Measurements from ENCODE around the gene CCDC174.

The CCDC174 gene

DNA sequence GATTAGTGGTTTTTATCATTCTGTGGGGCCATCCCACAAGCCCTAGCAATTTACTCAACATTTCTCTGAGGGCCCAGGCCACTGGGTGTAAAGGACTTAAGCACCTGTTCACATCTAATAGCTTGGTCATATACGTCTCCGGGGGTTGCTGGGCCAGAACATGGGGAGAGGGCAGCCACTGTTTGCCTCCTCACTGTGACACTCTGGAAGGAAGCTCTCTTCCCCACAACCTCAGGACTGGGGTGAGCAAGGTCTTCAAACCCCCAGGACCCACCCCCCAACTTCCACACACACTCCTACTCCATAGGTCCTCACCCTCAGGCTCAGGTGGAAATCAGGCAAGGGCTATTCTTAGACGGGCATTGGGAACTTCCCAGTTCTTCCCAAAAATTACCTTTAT is 52.2 kb downstream of the CCDC174 start:
- DNase-seq: no peak

DNA sequence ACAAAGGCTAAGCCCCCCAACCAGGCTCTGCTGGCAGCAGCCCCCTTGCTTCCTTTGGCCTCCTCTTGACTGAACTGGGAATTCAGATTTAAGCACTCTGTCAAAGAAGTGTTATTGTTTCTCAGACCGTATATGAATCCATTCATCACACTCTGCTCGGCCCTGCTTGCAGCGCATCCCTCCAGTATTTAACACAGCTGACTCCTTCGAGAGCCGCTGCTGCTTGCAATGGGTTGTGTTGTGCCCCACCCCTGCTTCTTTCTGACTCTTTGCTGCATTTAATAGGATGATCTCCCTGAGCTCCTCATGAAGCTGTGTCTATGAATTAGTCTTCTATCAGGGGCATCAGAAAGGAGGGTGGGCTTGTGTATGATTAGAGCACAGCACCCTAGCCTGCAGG is 54.5 kb downstream of the CCDC174 start:
- DNase-seq: no peak

DNA sequence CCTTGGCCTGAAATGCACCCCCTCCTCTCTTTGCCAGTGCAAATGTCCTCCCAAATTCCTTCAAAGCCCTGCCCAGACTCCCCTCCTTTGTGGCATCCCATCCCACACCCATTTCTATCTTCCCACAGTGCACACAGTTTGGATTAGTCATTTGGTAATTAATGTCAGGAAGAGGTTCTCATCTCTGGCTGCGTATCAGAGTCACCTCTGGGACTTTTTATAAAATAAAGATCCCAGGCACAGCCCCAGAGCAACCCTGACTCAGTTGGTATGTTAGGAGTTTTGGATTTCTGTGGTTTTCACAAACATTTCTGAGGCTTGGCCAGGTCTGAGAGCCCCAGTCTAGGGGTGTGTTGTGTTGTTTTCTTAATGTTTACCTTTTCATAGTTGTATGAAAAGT is 65.0 kb downstream of the CCDC174 start:
- no peak for DNase-seq

DNA sequence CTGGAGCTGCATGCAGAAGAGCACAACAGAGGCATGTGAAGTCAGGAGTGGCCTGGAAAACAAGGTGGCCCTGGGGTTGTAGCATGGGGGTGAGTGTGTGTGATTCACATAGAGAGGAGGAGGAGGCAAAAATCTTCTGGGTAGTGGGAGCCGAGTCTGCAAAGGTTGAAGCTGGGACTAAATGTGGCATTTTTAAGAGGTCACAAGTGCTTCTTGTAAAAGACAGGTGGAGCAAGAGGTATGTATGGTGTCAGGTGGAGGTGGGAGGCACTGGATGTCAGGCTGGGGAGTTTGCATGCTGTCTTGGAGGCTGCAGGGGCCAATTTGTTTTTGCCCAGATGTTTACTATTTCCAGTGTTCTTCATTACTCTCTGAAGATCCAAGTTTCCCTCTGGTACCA is 65.7 kb downstream of the CCDC174 start:
- DNase-seq: no peak

DNA sequence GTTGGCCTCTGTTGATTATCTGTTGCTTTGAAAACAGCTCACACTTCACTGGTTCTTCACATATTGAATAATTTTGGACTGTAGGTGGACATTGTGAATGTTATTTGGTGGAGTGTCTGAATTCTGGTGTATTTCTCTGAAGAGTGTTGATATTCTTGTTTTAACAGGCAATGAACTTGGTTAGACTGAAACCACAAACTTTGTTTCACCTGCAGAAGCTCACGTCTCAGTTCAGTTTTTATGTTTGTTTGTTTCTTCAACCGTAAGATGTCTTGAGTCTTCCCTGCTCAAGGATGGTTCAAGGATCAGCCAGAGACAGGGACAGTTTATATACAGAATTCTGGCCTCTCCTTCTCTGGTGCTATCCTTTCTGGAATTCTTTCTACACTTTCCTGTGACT is 67.0 kb downstream of the CCDC174 start:
- no peak for DNase-seq

DNA sequence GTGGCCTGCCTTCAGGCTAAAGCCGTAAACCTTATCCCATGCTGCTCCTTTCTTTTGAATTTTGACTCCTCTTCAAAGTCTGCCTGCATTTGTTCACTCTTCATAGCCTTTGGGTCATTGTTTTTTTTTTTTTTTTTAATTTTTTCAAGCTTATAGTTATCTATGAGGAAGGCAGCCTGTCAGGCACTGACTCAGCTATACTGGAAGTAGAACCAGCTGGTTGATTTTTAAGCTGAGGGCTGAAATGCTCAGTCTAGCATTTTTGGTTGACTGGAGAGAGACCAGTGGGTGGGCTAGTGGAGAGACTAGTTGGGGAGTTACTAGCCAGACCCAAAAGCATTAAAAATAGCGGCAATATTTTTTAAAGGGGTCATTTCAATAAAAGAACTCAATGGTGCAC is 67.4 kb downstream of the CCDC174 start:
- DNase-seq: no peak

DNA sequence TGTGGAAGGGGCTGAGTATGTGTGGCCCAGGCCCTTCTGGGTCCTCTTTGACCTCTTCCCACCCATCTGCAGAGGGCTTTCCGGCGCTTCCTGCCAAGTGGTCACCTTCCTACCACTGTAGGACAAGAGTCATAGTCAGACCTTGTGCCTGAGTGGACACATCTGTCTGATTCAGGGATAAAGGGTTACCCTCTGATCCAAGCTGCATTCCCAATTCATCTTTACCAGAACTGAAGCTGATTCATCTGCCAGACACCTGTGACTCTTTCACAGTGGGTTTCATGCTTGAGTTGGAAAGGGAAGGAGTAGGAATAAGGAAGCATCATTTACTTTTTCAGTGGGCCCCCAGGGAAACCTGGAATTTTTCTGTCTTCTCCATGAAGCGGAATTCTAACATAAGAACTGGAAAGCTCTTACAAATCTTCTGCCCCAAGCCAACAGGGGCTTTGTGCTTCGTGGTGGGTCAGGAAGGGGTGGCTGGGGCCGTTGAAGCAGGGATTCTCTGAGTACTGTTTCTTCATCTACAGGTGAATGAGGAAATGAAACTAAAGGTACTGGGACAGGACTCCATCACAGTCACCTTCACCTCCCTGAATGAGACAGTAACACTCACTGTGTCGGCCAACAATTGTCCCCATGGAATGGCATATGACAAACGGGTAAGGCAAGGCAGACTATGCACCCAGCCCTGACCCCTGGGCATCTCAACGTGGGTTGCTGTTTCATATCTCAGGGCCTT is 69.7 kb downstream of the CCDC174 start:
- no peak for DNase-seq
